Thyroid gland (tissue), 4 donors: ENCODE measurements around the gene ENTR1. TPM values are rescaled to one million over a fixed set of nuclear protein-coding genes. Genes with fewer than 3 reads are reported as not detected.

Experiments
- DNase-seq, 2 donors: peaks; one replicate each; pipeline ENCODE4 v3.0.0-alpha.2; 2019
- H3K27ac ChIP-seq, 3 donors: fragments of 200-600 bp; sonication (generic); 1 replicate in 2 of 3; 2 replicates in 1 of 3; pipeline ENCODE4 v1.5.1; 2016 to 2019; ENCODE audit warnings: mild to moderate bottlenecking in 1 of 3, moderate library complexity in 1 of 3
- H3K27me3 ChIP-seq: fragments of 200-600 bp; sonication (generic); one replicate; pipeline ENCODE4 v1.5.1; 2019
- H3K36me3 ChIP-seq, 2 donors: fragments of 200-600 bp; sonication (generic); one replicate each; pipeline ENCODE4 v1.5.1; 2016 to 2019
- H3K4me1 ChIP-seq, 2 donors: fragments of 200-600 bp; sonication (generic); one replicate each; pipeline ENCODE4 v1.5.1; 2017 to 2019
- H3K4me3 ChIP-seq, 3 donors: fragments of 200-600 bp; sonication (generic); replicated peaks in 1 of 3; 1 replicate in 2 of 3; 2 replicates in 1 of 3; pipeline ENCODE4 v1.5.1; 2016; ENCODE audit warnings: mild to moderate bottlenecking in 1 of 3
- H3K9me3 ChIP-seq: fragments of 200-600 bp; sonication (generic); one replicate; pipeline ENCODE4 v1.5.1; 2017
- CTCF ChIP-seq, 6 experiments: fragments of 200-600 bp in 3 of 6; fragments of 450-650 bp in 3 of 6; sonication (generic) in 3 of 6; IDR thresholded peaks; one replicate each; pipeline ENCODE4 v1.5.1; 2016 to 2019; ENCODE audit warnings: antibody characterized with exemption in 6 of 6, mild to moderate bottlenecking in 2 of 6, inconsistent platforms in 1 of 6, moderate library complexity in 1 of 6
- POLR2A ChIP-seq, 2 donors: fragments of 450-650 bp; IDR thresholded peaks; one replicate each; pipeline ENCODE4 v1.6.1; 2017; ENCODE audit warnings: antibody characterized with exemption in 2 of 2, mild to moderate bottlenecking in 2 of 2, moderate library complexity in 1 of 2
- WGBS, 2 donors: methylation state at CpG; one replicate each; pipeline ENCODE4 v1.1.5; 2017; 5-methylcytosine and 5-hydroxymethylcytosine counted together
- intact Hi-C: fragments of 100-400 bp; cut with DNase I; formaldehyde crosslinking; loops from one replicate; pipeline ENCODE4 v1.15.1; 2023
- total RNA-seq, 4 donors: library from RNA; depleted of rRNA; stranded (reverse); fragments of >200 nt; gene quantifications; one replicate each; pipeline ENCODE4 v1.2.3, GENCODE V29; 2016

The ENTR1 gene
- total RNA-seq, 4 donors from 2014 or later: 27.9 to 46.1 (median 33.9) TPM

GRCh38 chr9:136367296-136368145 lies 42.9 kb downstream of the ENTR1 start:
- TF ChIP-seq CTCF (IDR thresholded peaks at IDR 0.05) (no peak), POLR2A (IDR thresholded peaks at IDR 0.05) (no peak)
- H3K27ac ChIP-seq: no peak overlapping the region
- no peaks in the 10 kb centered on the region for H3K36me3 ChIP-seq
- intact Hi-C loops: loop anchor here (10.0 kb wide), 1 partner anchor 243 kb away; no protein-coding TSS in a partner anchor
- DNase-seq: no peak
- peaks cover 8 to 17% of the 10 kb centered on the region in 2 donors for H3K4me1 ChIP-seq
- H3K4me3 ChIP-seq: no peak overlapping the region
- no peaks in the 10 kb centered on the region for H3K9me3 ChIP-seq
- WGBS, 2 donors: 89 to 92% methylated on average over 8 to 29 of the region's 45 CpGs
- H3K27me3 ChIP-seq: no peaks in the 10 kb centered on the region

GRCh38 chr9:136366826-136367225 lies 43.6 kb downstream of the ENTR1 start:
- intact Hi-C loops: loop anchor here (10.0 kb wide), 1 partner anchor 242 kb away; no protein-coding TSS in a partner anchor
- no peak for DNase-seq
- Histone ChIP-seq H3K4me3 (no peak overlapping the region), H3K9me3 (no peaks in the 10 kb centered on the region), H3K27me3 (no peaks in the 10 kb centered on the region), H3K36me3 (no peaks in the 10 kb centered on the region), H3K4me1 (peaks cover 8 to 15% of the 10 kb centered on the region in 2 donors), H3K27ac (no peak overlapping the region)
- TF ChIP-seq CTCF (IDR thresholded peaks at IDR 0.05) (no peak), POLR2A (IDR thresholded peaks at IDR 0.05) (no peak)
- WGBS, 2 donors: 84% methylated on average over 6 of the region's 9 CpGs; no CpG with 5 or more reads in 1 of the 2 donors

GRCh38 chr9:136365775-136366222 lies 44.6 kb downstream of the ENTR1 start:
- intact Hi-C loops: loop anchor here (10.0 kb wide), 1 partner anchor 241 kb away; no protein-coding TSS in a partner anchor
- Histone ChIP-seq H3K27me3 (no peaks in the 10 kb centered on the region), H3K9me3 (no peaks in the 10 kb centered on the region), H3K4me3 (no peak overlapping the region), H3K4me1 (peaks cover 8 to 15% of the 10 kb centered on the region in 2 donors), H3K36me3 (no peaks in the 10 kb centered on the region), H3K27ac (no peak overlapping the region)
- TF ChIP-seq POLR2A (IDR thresholded peaks at IDR 0.05) (no peak), CTCF (IDR thresholded peaks at IDR 0.05) (no peak)
- DNase-seq: no peak
- WGBS, 2 donors: 67 to 76% methylated on average over 9 of the region's 9 CpGs

GRCh38 chr9:136364942-136365774 lies 45.3 kb downstream of the ENTR1 start:
- DNase-seq: no peak
- TF ChIP-seq POLR2A (IDR thresholded peaks at IDR 0.05): no peak
- no peak for TF ChIP-seq CTCF (IDR thresholded peaks at IDR 0.05)
- Histone ChIP-seq H3K4me3 (no peak overlapping the region), H3K36me3 (no peaks in the 10 kb centered on the region), H3K27me3 (no peaks in the 10 kb centered on the region), H3K27ac (no peak overlapping the region), H3K4me1 (peaks cover 8 to 15% of the 10 kb centered on the region in 2 donors), H3K9me3 (no peaks in the 10 kb centered on the region)
- intact Hi-C loops: loop anchor here (10.0 kb wide), 1 partner anchor 240 kb away; no protein-coding TSS in a partner anchor
- WGBS, 2 donors: 75 to 85% methylated on average over 5 to 24 of the region's 31 CpGs
